Measurements from ENCODE around the gene CCS.

- TF ChIP-seq POLR2A (IDR thresholded peaks at IDR 0.05) (no peak), POLR2AphosphoS5 (IDR thresholded peaks at IDR 0.05) (peak; percentile 52 to 74 (median 65)), CTCF (IDR thresholded peaks at IDR 0.05 in 8 of 11, conservative IDR thresholded peaks at IDR 0.05 in 3 of 11) (peak; percentile 63 to 88 (median 85))
These were observed 13.9 kb upstream of the CCS start for GRCh38 chr11:66579017-66579606.

All from spleen (tissue), 7 donors.